Pancreas (tissue), 10 donors: ENCODE measurements around the gene FOXP2. TPM values are rescaled to one million over a fixed set of nuclear protein-coding genes. Genes with fewer than 3 reads are reported as not detected.

Source experiments
- ATAC-seq, 4 donors: fragments of 200-7000 bp; cut with Tn5 transposase; one replicate each; pipeline versions ENCODE4 v1.8.0 to v1.9.1; 2020; ENCODE audit warnings: mild to moderate bottlenecking in 4 of 4, moderate library complexity in 4 of 4
- DNase-seq, 6 donors: peaks; one replicate each; pipeline ENCODE4 v3.0.0-alpha.2; 2020
- FAIRE-seq: peaks from 2 replicates; lab custom pipeline; 2012; peaks lifted over from hg19 to GRCh38; lab: Jason Lieb, UNC
- H3K27ac ChIP-seq, 4 donors: fragments of 200-600 bp; sonication (generic); 1 replicate in 3 of 4; 2 replicates in 1 of 4; pipeline versions ENCODE4 v1.5.0 to v1.8.0; 2020
- H3K27me3 ChIP-seq, 4 donors: fragments of 200-600 bp; one replicate each; pipeline ENCODE4 v1.8.0; 2021
- H3K36me3 ChIP-seq, 3 donors: fragments of 200-600 bp; sonication (generic) in 1 of 3; one replicate each; pipeline versions ENCODE4 v1.5.0 to v1.8.0; 2020 to 2021
- H3K4me1 ChIP-seq, 3 donors: fragments of 200-600 bp; one replicate each; pipeline ENCODE4 v1.8.0; 2021
- H3K4me3 ChIP-seq, 4 donors: fragments of 200-600 bp; sonication (generic) in 2 of 4; one replicate each; pipeline versions ENCODE4 v1.5.0 to v1.8.0; 2020 to 2021
- H3K9me3 ChIP-seq, 4 donors: fragments of 200-600 bp; one replicate each; pipeline ENCODE4 v1.8.0; 2021
- WGBS, 2 donors: extraction: QIAGEN DNeasy Blood & Tissue Kit; methylation state at CpG; one replicate each; pipeline ENCODE4 v1.1.7; 2013; 5-methylcytosine and 5-hydroxymethylcytosine counted together
- intact Hi-C, 3 donors: fragments of 100-400 bp; cut with DNase I; formaldehyde crosslinking; loops; one replicate each; pipeline versions ENCODE4 v1.11.1 to v1.14.2; 2022
- polyA plus RNA-seq, 2 donors: library from polyadenylated mRNA; stranded (reverse); fragments of 200-250 nt; gene quantifications; one replicate each; pipeline ENCODE4 v1.2.3, GENCODE V29; 2013
- total RNA-seq, 6 donors: library from RNA; stranded (reverse); fragmentation: NEBNext Ultra II Directional in 4 of 6; extraction: Animal tissue kit (Norgen Biotek cat#: 25700) in 4 of 6; gene quantifications; one replicate each; pipeline versions ENCODE4 v1.2.1 to v1.2.4, GENCODE V29; 2021 to 2023
- TF ChIP-seq, protein P1 (sequence below), 4 donors: fragments of 200-600 bp; sonication (generic) in 3 of 4; IDR thresholded peaks; one replicate each; pipeline versions ENCODE4 v1.5.0 to v1.8.0; 2021; ENCODE audit warnings: antibody characterized with exemption in 4 of 4
- donor health status: healthy with polysubstance abuse.
- donor health status: DM: no; HTN: no; CAD: no; lungs with moderate emphysema.
- donor health status: DM: no; HTN: no; CAD: no.
- donor health status: control.
- donor health status: control.
- donor health status: Bipolar disorder and iron deficiency.
- donor health status: DM: yes; HTN: yes; CAD: no.
- donor health status: DM: no; HTN: no; CAD: no.
- donor health status: DM: no; HTN: no; CAD: no.
- donor health status: DM: yes; HTN: yes; CAD: no.

The FOXP2 gene
- total and polyA plus RNA-seq, 8 donors = 2.7 to 12.6 (median 10.2) TPM

- H3K9me3 ChIP-seq = no peaks in the 10 kb centered on the region
- TF ChIP-seq, protein P1, sequence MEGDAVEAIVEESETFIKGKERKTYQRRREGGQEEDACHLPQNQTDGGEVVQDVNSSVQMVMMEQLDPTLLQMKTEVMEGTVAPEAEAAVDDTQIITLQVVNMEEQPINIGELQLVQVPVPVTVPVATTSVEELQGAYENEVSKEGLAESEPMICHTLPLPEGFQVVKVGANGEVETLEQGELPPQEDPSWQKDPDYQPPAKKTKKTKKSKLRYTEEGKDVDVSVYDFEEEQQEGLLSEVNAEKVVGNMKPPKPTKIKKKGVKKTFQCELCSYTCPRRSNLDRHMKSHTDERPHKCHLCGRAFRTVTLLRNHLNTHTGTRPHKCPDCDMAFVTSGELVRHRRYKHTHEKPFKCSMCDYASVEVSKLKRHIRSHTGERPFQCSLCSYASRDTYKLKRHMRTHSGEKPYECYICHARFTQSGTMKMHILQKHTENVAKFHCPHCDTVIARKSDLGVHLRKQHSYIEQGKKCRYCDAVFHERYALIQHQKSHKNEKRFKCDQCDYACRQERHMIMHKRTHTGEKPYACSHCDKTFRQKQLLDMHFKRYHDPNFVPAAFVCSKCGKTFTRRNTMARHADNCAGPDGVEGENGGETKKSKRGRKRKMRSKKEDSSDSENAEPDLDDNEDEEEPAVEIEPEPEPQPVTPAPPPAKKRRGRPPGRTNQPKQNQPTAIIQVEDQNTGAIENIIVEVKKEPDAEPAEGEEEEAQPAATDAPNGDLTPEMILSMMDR (IDR thresholded peaks at IDR 0.05) = no peak
- H3K36me3 ChIP-seq = no peaks in the 10 kb centered on the region
- WGBS, 2 donors = 86 to 87% methylated on average over 2 of the region's 2 CpGs
- H3K27ac ChIP-seq = no peak overlapping the region
- no peak overlapping the region for H3K4me3 ChIP-seq
- H3K27me3 ChIP-seq = no peaks in the 10 kb centered on the region
- DNase-seq (no peak), ATAC-seq (no peak), FAIRE-seq (no peak)
- intact Hi-C loops = no loop called here
- H3K4me1 ChIP-seq = no peaks in the 10 kb centered on the region
These were observed 54.2 kb downstream of the FOXP2 start for GRCh38 chr7:114468844-114469243.

DNA sequence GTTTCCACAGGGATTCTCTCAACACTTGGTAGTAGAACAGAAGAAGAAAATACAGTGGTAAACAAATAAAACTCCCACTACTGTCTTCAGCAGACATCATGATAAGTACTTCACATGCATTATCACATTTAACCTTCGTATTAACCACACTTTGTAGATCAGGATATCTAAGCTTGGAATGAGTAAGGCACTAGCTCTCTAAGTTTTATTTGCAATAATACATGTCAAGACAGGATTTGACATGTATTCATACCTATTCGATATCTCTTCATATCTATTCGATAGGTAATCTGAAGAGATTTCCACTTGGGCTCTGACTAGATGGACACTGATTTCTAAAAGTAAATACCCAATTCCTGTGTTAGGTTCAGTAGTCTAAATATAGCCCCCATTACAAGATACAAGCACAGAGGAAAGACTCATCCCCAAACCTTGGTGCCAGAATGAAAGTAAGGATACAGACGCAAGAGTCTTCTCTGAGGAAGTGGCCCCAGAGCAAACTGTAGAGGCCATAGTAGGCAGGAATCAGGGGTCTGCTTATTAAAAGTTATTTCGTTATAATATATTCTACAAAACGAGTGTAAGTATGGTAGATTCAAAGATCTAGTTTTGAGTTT is 58.4 kb downstream of the FOXP2 start:
- WGBS, 2 donors = 91 to 94% methylated on average over 6 of the region's 6 CpGs
- ATAC-seq = no peak
- TF ChIP-seq, protein P1 (IDR thresholded peaks at IDR 0.05) = no peak
- intact Hi-C loops = no loop called here
- Histone ChIP-seq H3K36me3 (no peaks in the 10 kb centered on the region), H3K27ac (no peak overlapping the region), H3K4me3 (no peak overlapping the region), H3K9me3 (no peaks in the 10 kb centered on the region), H3K4me1 (no peaks in the 10 kb centered on the region), H3K27me3 (no peaks in the 10 kb centered on the region)
- FAIRE-seq = no peak
- no peak for DNase-seq

GRCh38 chr7:114478384-114478783 is 63.8 kb downstream of the FOXP2 start:
- no peak for FAIRE-seq
- no peak for ATAC-seq
- DNase-seq = no peak
- Histone ChIP-seq H3K4me3 (no peak overlapping the region), H3K27ac (no peak overlapping the region), H3K36me3 (no peaks in the 10 kb centered on the region), H3K27me3 (no peaks in the 10 kb centered on the region), H3K4me1 (no peaks in the 10 kb centered on the region), H3K9me3 (no peaks in the 10 kb centered on the region)
- TF ChIP-seq, protein P1 (IDR thresholded peaks at IDR 0.05) = no peak
- intact Hi-C loops = no loop called here

GRCh38 chr7:114481999-114482398 is 67.4 kb downstream of the FOXP2 start:
- intact Hi-C loops = no loop called here
- Histone ChIP-seq H3K36me3 (no peaks in the 10 kb centered on the region), H3K27ac (no peak overlapping the region), H3K27me3 (no peaks in the 10 kb centered on the region), H3K4me1 (no peaks in the 10 kb centered on the region), H3K4me3 (no peak overlapping the region), H3K9me3 (no peaks in the 10 kb centered on the region)
- 61 to 68% methylated on average over 2 of the region's 2 CpGs for WGBS, 2 donors
- TF ChIP-seq, protein P1 (IDR thresholded peaks at IDR 0.05) = no peak
- ATAC-seq = no peak
- FAIRE-seq = no peak
- DNase-seq = no peak

DNA sequence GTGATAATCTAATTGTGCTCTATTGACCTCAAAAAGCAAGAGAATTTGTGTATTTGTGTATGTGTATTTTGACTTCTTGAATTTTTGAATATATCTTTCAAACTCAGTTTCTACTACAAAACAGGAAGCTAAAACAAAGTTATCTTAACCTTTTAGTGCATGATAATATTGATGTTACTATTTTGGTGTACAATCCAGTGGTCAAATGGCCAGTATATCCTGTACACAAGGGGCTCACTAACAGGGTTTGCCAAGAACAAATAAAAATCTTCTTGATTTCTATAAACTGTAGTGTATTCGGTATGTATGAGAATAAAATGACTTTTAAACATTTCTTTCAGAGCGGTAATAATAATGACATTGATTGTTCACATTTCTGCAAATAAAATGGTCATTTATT is 69.6 kb downstream of the FOXP2 start:
- Histone ChIP-seq H3K27ac (no peak overlapping the region), H3K36me3 (no peaks in the 10 kb centered on the region), H3K9me3 (no peaks in the 10 kb centered on the region), H3K4me3 (no peak overlapping the region), H3K27me3 (no peaks in the 10 kb centered on the region), H3K4me1 (no peaks in the 10 kb centered on the region)
- FAIRE-seq = no peak
- intact Hi-C loops = no loop called here
- DNase-seq = no peak
- ATAC-seq = no peak
- whole genome bisulfite sequencing, 2 donors = 93 to 96% methylated on average over 2 of the region's 2 CpGs
- TF ChIP-seq, protein P1 (IDR thresholded peaks at IDR 0.05) = no peak
